Activated CD4-positive, alpha-beta T cell treated with anti-CD3 and anti-CD28 coated beads for 24 hours (primary cell): ENCODE measurements around the gene EPN2.
A peak's percentile ranks its signal among the peaks of the same experiment; 100 is the strongest.
"Not testable (repeated sequence)": the region's sequence is repeated elsewhere in the genome, so short reads cannot be mapped to it uniquely, and the experiment has no call there.

ENCODE experiments used
- DNase-seq, 2 donors: peaks; one replicate each; pipeline ENCODE4 v3.0.0-alpha.2; 2020; ENCODE audit warnings: low read depth in 2 of 2

Gene EPN2

GRCh38 chr17:19345486-19346350 is 108.6 kb downstream of the EPN2 start:
- DNase-seq: no peak

- no peak for DNase-seq
These were observed 109.4 kb downstream of the EPN2 start for GRCh38 chr17:19346351-19347255.

GRCh38 chr17:19347323-19348080 is 110.3 kb downstream of the EPN2 start:
- DNase-seq: no peak

GRCh38 chr17:19348081-19348650 is 111.0 kb downstream of the EPN2 start:
- DNase-seq: no peak

- DNase-seq: no peak
These were observed 111.6 kb downstream of the EPN2 start for GRCh38 chr17:19348806-19349205.

- DNase-seq: not testable (repeated sequence)
These were observed 116.2 kb downstream of the EPN2 start for GRCh38 chr17:19353401-19353800.

GRCh38 chr17:19354748-19355147 is 117.6 kb downstream of the EPN2 start:
- no peak for DNase-seq

- no peak for DNase-seq
These were observed 120.2 kb downstream of the EPN2 start for GRCh38 chr17:19357351-19357750.

- no peak for DNase-seq
These were observed 120.6 kb downstream of the EPN2 start for GRCh38 chr17:19357761-19358160.

- no peak for DNase-seq
These were observed 122.0 kb downstream of the EPN2 start for GRCh38 chr17:19359151-19359550.

- no peak for DNase-seq
These were observed 122.7 kb downstream of the EPN2 start for GRCh38 chr17:19359856-19360255.

- no peak for DNase-seq
These were observed 123.6 kb downstream of the EPN2 start for GRCh38 chr17:19360772-19361171.

- no peak for DNase-seq
These were observed 124.2 kb downstream of the EPN2 start for GRCh38 chr17:19361326-19361725.

GRCh38 chr17:19361944-19362276 is 124.7 kb downstream of the EPN2 start:
- no peak for DNase-seq

GRCh38 chr17:19362277-19363113 is 125.3 kb downstream of the EPN2 start, which contains the start of gene B9D1:
TSS of gene B9D1 (minus strand) at chr17:19362723. CDS start at chr17:19362569, 154 bp downstream.
- DNase-seq: peak; percentile 84 to 87

GRCh38 chr17:19363114-19363438 is 125.9 kb downstream of the EPN2 start:
- no peak for DNase-seq

GRCh38 chr17:19363460-19364035 is 126.4 kb downstream of the EPN2 start:
- DNase-seq: no peak

- DNase-seq: no peak
These were observed 127.7 kb downstream of the EPN2 start for GRCh38 chr17:19364699-19365498.

- no peak for DNase-seq
These were observed 128.3 kb downstream of the EPN2 start for GRCh38 chr17:19365499-19365817.
